MM.1S (cell line): Measurements from ENCODE around the gene IQGAP1.

Experiments
- CTCF ChIP-seq: fragments of 300-600 bp; sonication (generic); IDR thresholded peaks from 2 replicates; pipeline ENCODE4 v1.5.1; 2016; ENCODE audit warnings: antibody characterized with exemption, low read length, mixed read lengths
- EZH2 ChIP-seq: fragments of 300-600 bp; sonication (generic); optimal IDR thresholded peaks from 2 replicates; pipeline ENCODE3; 2017; ENCODE audit warnings: low read depth, mild to moderate bottlenecking, antibody characterized with exemption, low read length, mixed read lengths

GRCh38 chr15:90465930-90466567 lies 78.0 kb downstream of the IQGAP1 start:
- TF ChIP-seq EZH2 (no peak), CTCF (no peak)
